ENCODE data around the gene SMIM3.
A peak's percentile ranks its signal among the peaks of the same experiment; 100 is the strongest.

The SMIM3 gene

GRCh38 chr5:150753463-150753862 is 25.1 kb upstream of the SMIM3 start:
- Histone ChIP-seq H3K27ac (ENCODE audit: low read length) (no peak overlapping the region), H3K4me1 (ENCODE audit: insufficient read depth, low read length) (no peaks in the 10 kb centered on the region), H3K9me3 (ENCODE audit: insufficient read depth, low read depth, low read length) (no peaks in the 10 kb centered on the region), H3K36me3 (ENCODE audit: insufficient read depth, low read depth, low read length) (peaks cover 61% of the 10 kb centered on the region), H3K9ac (ENCODE audit: low read depth, low read length) (no peak overlapping the region), H3K27me3 (ENCODE audit: insufficient read depth, low read length) (no peaks in the 10 kb centered on the region), H3K4me3 (ENCODE audit: low read length) (no peak overlapping the region)

GRCh38 chr5:150753863-150754262 is 24.7 kb upstream of the SMIM3 start:
- H3K36me3 ChIP-seq (ENCODE audit: insufficient read depth, low read depth, low read length), result peaks cover 61% of the 10 kb centered on the region
- no peak overlapping the region for H3K9ac ChIP-seq (ENCODE audit: low read depth, low read length)
- H3K27ac ChIP-seq (ENCODE audit: low read length), result no peak overlapping the region
- no peaks in the 10 kb centered on the region for H3K4me1 ChIP-seq (ENCODE audit: insufficient read depth, low read length)
- no peak overlapping the region for H3K4me3 ChIP-seq (ENCODE audit: low read length)
- H3K9me3 ChIP-seq (ENCODE audit: insufficient read depth, low read depth, low read length), result no peaks in the 10 kb centered on the region
- no peaks in the 10 kb centered on the region for H3K27me3 ChIP-seq (ENCODE audit: insufficient read depth, low read length)

- no peaks in the 10 kb centered on the region for H3K4me1 ChIP-seq (ENCODE audit: insufficient read depth, low read length)
- no peak overlapping the region for H3K9ac ChIP-seq (ENCODE audit: low read depth, low read length)
- no peaks in the 10 kb centered on the region for H3K9me3 ChIP-seq (ENCODE audit: insufficient read depth, low read depth, low read length)
- peaks cover 40% of the 10 kb centered on the region for H3K36me3 ChIP-seq (ENCODE audit: insufficient read depth, low read depth, low read length)
- H3K4me3 ChIP-seq (ENCODE audit: low read length), result 0 out of 2 replicates have a peak overlapping the region, but pooled peaks have one; percentile 90
- H3K27ac ChIP-seq (ENCODE audit: low read length), result no peak overlapping the region
- peaks cover 12% of the 10 kb centered on the region; the same call in 1 of the 2 replicates for H3K27me3 ChIP-seq (ENCODE audit: insufficient read depth, low read length)
Measured at GRCh38 chr5:150757087-150757649, 21.4 kb upstream of the SMIM3 start.

- Histone ChIP-seq H3K9ac (ENCODE audit: low read depth, low read length) (peak overlapping the region; percentile 88), H3K4me3 (ENCODE audit: low read length) (peak overlapping the region; percentile 90), H3K27ac (ENCODE audit: low read length) (peak overlapping the region; percentile 2), H3K9me3 (ENCODE audit: insufficient read depth, low read depth, low read length) (no peaks in the 10 kb centered on the region), H3K27me3 (ENCODE audit: insufficient read depth, low read length) (peaks cover 12% of the 10 kb centered on the region; the same call in 1 of the 2 replicates), H3K36me3 (ENCODE audit: insufficient read depth, low read depth, low read length) (peaks cover 31% of the 10 kb centered on the region), H3K4me1 (ENCODE audit: insufficient read depth, low read length) (no peaks in the 10 kb centered on the region)
Measured at GRCh38 chr5:150758203-150758530, 20.4 kb upstream of the SMIM3 start.

- H3K36me3 ChIP-seq (ENCODE audit: insufficient read depth, low read depth, low read length), result peaks cover 26% of the 10 kb centered on the region
- peak within 1 kb of the TSS; percentile 88 for H3K9ac ChIP-seq (ENCODE audit: low read depth, low read length)
- peaks cover 12% of the 10 kb centered on the region; the same call in 1 of the 2 replicates for H3K27me3 ChIP-seq (ENCODE audit: insufficient read depth, low read length)
- peak within 1 kb of the TSS; percentile 90 for H3K4me3 ChIP-seq (ENCODE audit: low read length)
- no peaks in the 10 kb centered on the region for H3K4me1 ChIP-seq (ENCODE audit: insufficient read depth, low read length)
- H3K27ac ChIP-seq (ENCODE audit: low read length), result peak within 1 kb of the TSS; percentile 41
- H3K9me3 ChIP-seq (ENCODE audit: insufficient read depth, low read depth, low read length), result no peaks in the 10 kb centered on the region
Measured at GRCh38 chr5:150758531-150759333, 19.8 kb upstream of the SMIM3 start, which contains the start of gene DCTN4. DCTN4 (minus strand) TSS chr5:150759017; CDS start chr5:150758993, 24 bp downstream.

- Histone ChIP-seq H3K9me3 (ENCODE audit: insufficient read depth, low read depth, low read length) (no peaks in the 10 kb centered on the region), H3K4me3 (ENCODE audit: low read length) (peak overlapping the region; percentile 90; the same call in 1 of the 2 replicates), H3K9ac (ENCODE audit: low read depth, low read length) (peak overlapping the region; percentile 88; the same call in 1 of the 2 replicates), H3K27ac (ENCODE audit: low read length) (peak overlapping the region; percentile 41), H3K4me1 (ENCODE audit: insufficient read depth, low read length) (no peaks in the 10 kb centered on the region), H3K36me3 (ENCODE audit: insufficient read depth, low read depth, low read length) (peaks cover 20% of the 10 kb centered on the region), H3K27me3 (ENCODE audit: insufficient read depth, low read length) (peaks cover 12% of the 10 kb centered on the region; the same call in 1 of the 2 replicates)
Measured at GRCh38 chr5:150759334-150759583, 19.3 kb upstream of the SMIM3 start.

- Histone ChIP-seq H3K27ac (ENCODE audit: low read length) (no peak overlapping the region), H3K9ac (ENCODE audit: low read depth, low read length) (no peak overlapping the region), H3K9me3 (ENCODE audit: insufficient read depth, low read depth, low read length) (no peaks in the 10 kb centered on the region), H3K4me3 (ENCODE audit: low read length) (no peak overlapping the region), H3K27me3 (ENCODE audit: insufficient read depth, low read length) (peaks cover 17% of the 10 kb centered on the region), H3K4me1 (ENCODE audit: insufficient read depth, low read length) (no peaks in the 10 kb centered on the region), H3K36me3 (ENCODE audit: insufficient read depth, low read depth, low read length) (no peaks in the 10 kb centered on the region)
Measured at GRCh38 chr5:150762211-150762610, 16.3 kb upstream of the SMIM3 start.

- H3K36me3 ChIP-seq (ENCODE audit: insufficient read depth, low read depth, low read length), result no peaks in the 10 kb centered on the region
- H3K4me1 ChIP-seq (ENCODE audit: insufficient read depth, low read length), result no peaks in the 10 kb centered on the region
- no peak overlapping the region for H3K27ac ChIP-seq (ENCODE audit: low read length)
- H3K9ac ChIP-seq (ENCODE audit: low read depth, low read length), result no peak overlapping the region
- H3K4me3 ChIP-seq (ENCODE audit: low read length), result no peak overlapping the region
- H3K9me3 ChIP-seq (ENCODE audit: insufficient read depth, low read depth, low read length), result no peaks in the 10 kb centered on the region
- H3K27me3 ChIP-seq (ENCODE audit: insufficient read depth, low read length), result peaks cover 25% of the 10 kb centered on the region
Measured at GRCh38 chr5:150763023-150763769, 15.4 kb upstream of the SMIM3 start.

- no peak overlapping the region for H3K27ac ChIP-seq (ENCODE audit: low read length)
Measured at GRCh38 chr5:150764530-150764929, 14.0 kb upstream of the SMIM3 start.

GRCh38 chr5:150765011-150765798 is 13.4 kb upstream of the SMIM3 start:
- no peak overlapping the region for H3K4me3 ChIP-seq (ENCODE audit: low read length)
- H3K27ac ChIP-seq (ENCODE audit: low read length), result no peak overlapping the region

More at GRCh38 chr5:150764530-150764929, 14.0 kb upstream of the SMIM3 start:
- H3K4me1 ChIP-seq (ENCODE audit: insufficient read depth, low read length), result no peaks in the 10 kb centered on the region
- H3K9me3 ChIP-seq (ENCODE audit: insufficient read depth, low read depth, low read length), result no peaks in the 10 kb centered on the region
- H3K27me3 ChIP-seq (ENCODE audit: insufficient read depth, low read length), result peaks cover 25% of the 10 kb centered on the region
- H3K4me3 ChIP-seq (ENCODE audit: low read length), result no peak overlapping the region
- H3K9ac ChIP-seq (ENCODE audit: low read depth, low read length), result no peak overlapping the region
- no peaks in the 10 kb centered on the region for H3K36me3 ChIP-seq (ENCODE audit: insufficient read depth, low read depth, low read length)

GRCh38 chr5:150765799-150766169 is 12.8 kb upstream of the SMIM3 start:
- Histone ChIP-seq H3K36me3 (ENCODE audit: insufficient read depth, low read depth, low read length) (no peaks in the 10 kb centered on the region), H3K9me3 (ENCODE audit: insufficient read depth, low read depth, low read length) (no peaks in the 10 kb centered on the region), H3K9ac (ENCODE audit: low read depth, low read length) (no peak overlapping the region), H3K27ac (ENCODE audit: low read length) (no peak overlapping the region), H3K27me3 (ENCODE audit: insufficient read depth, low read length) (peaks cover 17% of the 10 kb centered on the region), H3K4me1 (ENCODE audit: insufficient read depth, low read length) (no peaks in the 10 kb centered on the region), H3K4me3 (ENCODE audit: low read length) (no peak overlapping the region)

More at GRCh38 chr5:150765011-150765798, 13.4 kb upstream of the SMIM3 start:
- Histone ChIP-seq H3K4me1 (ENCODE audit: insufficient read depth, low read length) (no peaks in the 10 kb centered on the region), H3K36me3 (ENCODE audit: insufficient read depth, low read depth, low read length) (no peaks in the 10 kb centered on the region), H3K27me3 (ENCODE audit: insufficient read depth, low read length) (peaks cover 23% of the 10 kb centered on the region), H3K9me3 (ENCODE audit: insufficient read depth, low read depth, low read length) (no peaks in the 10 kb centered on the region), H3K9ac (ENCODE audit: low read depth, low read length) (no peak overlapping the region)

Measured in iPS-20b (cell line).